PC-9 (cell line): ENCODE data around the gene GPR142.

Source experiments
- CTCF ChIP-seq: fragments of 200-600 bp; sonication (generic); conservative IDR thresholded peaks from 2 replicates; pipeline ENCODE4 v1.6.1; 2017; ENCODE audit warnings: mixed run types, antibody characterized with exemption, mild to moderate bottlenecking, moderate library complexity
- EZH2 ChIP-seq: fragments of 200-600 bp; sonication (generic); IDR thresholded peaks from 2 replicates; pipeline ENCODE4 v1.8.0; 2017; ENCODE audit warnings: antibody characterized with exemption, low read depth

GRCh38 chr17:74351552-74352210 lies 15.6 kb upstream of the GPR142 start:
- no peak for TF ChIP-seq CTCF
- no peak for TF ChIP-seq EZH2
